ENCODE data around the gene ADSS2. TPM values are rescaled to one million over a fixed set of nuclear protein-coding genes. Genes with fewer than 3 reads are reported as not detected.

Gene ADSS2
- total RNA-seq, 4 donors from 2014 or later = 23.4 to 46.1 (median 32.5) TPM

DNA sequence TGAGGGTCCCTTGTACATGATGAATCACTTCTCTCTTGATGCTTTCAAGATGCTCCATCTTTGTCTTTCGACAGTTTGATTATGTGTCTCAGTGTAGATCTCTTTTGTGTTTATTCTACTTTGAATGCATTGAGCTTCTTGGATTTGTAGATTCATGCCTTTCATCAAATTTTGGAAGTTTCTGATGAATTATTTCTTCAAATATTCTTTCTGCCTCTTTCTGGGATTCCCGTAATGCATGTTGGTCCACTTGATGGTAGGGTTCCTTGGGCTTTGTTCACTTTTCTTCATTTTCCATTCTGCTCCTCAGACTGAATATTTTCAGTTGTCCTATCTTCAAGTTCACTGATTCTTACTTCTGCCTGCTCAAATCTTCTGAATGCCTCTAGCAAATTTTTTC is 50.7 kb downstream of the ADSS2 start:
- TF ChIP-seq, protein P1, sequence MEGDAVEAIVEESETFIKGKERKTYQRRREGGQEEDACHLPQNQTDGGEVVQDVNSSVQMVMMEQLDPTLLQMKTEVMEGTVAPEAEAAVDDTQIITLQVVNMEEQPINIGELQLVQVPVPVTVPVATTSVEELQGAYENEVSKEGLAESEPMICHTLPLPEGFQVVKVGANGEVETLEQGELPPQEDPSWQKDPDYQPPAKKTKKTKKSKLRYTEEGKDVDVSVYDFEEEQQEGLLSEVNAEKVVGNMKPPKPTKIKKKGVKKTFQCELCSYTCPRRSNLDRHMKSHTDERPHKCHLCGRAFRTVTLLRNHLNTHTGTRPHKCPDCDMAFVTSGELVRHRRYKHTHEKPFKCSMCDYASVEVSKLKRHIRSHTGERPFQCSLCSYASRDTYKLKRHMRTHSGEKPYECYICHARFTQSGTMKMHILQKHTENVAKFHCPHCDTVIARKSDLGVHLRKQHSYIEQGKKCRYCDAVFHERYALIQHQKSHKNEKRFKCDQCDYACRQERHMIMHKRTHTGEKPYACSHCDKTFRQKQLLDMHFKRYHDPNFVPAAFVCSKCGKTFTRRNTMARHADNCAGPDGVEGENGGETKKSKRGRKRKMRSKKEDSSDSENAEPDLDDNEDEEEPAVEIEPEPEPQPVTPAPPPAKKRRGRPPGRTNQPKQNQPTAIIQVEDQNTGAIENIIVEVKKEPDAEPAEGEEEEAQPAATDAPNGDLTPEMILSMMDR (IDR thresholded peaks at IDR 0.05) = no peak
- peaks cover 0 to 38% (median 10%) of the 10 kb centered on the region in 4 donors for H3K9me3 ChIP-seq
- H3K4me1 ChIP-seq = no peaks in the 10 kb centered on the region
- H3K27ac ChIP-seq = no peak overlapping the region
- no peak for DNase-seq (ENCODE audit: low spot score in 2 of 2)
- H3K36me3 ChIP-seq = peaks cover 0 to 52% (median 4%) of the 10 kb centered on the region in 3 donors
- WGBS, 2 donors = 95 to 98% methylated on average over 2 of the region's 2 CpGs
- no peak overlapping the region for H3K4me3 ChIP-seq
- H3K27me3 ChIP-seq = no peaks in the 10 kb centered on the region

DNA sequence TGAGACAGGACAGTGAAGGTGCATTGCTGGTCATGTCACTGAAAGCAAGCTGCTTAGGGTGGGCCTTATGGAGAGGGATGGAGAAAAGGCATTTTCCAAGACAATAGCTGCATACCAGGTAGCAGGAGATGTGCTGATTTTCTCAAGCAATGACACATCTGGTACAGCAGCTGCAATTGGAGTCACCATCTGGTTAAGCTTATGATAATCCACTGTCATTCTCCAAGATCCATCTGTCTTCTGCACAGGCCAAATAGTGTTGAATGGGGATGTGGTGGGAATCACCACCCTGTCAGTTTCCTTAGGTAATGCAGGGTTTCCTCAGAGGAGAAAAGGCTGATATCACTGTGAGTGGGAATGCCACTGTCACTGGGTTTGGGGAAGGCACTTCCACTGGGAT is 54.6 kb downstream of the ADSS2 start:
- H3K27ac ChIP-seq = no peak overlapping the region
- peaks cover 0 to 21% (median 10%) of the 10 kb centered on the region in 4 donors for H3K9me3 ChIP-seq
- no peak for DNase-seq (ENCODE audit: low spot score in 2 of 2)
- no peak overlapping the region for H3K4me3 ChIP-seq
- no peaks in the 10 kb centered on the region for H3K27me3 ChIP-seq
- no peaks in the 10 kb centered on the region for H3K4me1 ChIP-seq
- no peak for TF ChIP-seq EP300 (IDR thresholded peaks at IDR 0.05)
- no peak for TF ChIP-seq POLR2A (IDR thresholded peaks at IDR 0.05)
- TF ChIP-seq, protein P1 (IDR thresholded peaks at IDR 0.05) = no peak
- peaks cover 0 to 20% (median 0%) of the 10 kb centered on the region in 3 donors for H3K36me3 ChIP-seq

DNA sequence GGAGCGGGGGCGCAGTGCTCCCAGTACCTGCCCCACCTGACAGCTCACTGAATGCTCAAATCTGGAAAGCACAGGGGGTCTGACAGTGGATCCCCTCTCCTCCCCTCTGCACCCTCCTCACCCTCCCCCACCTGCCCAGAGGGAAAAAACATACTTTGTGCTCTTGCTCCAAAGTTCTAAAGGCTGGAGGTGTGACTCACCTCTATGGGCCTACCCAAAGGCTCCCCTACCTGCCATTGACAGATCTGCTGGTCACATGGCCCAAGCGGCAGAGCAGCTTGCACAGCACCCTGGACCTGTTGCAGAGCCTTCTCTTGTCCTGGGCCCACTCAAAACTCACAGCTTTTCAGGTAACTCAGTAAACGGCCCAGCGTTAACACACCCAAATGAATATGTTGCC is 55.7 kb downstream of the ADSS2 start:
- no peak overlapping the region for H3K27ac ChIP-seq
- H3K4me3 ChIP-seq = no peak overlapping the region
- H3K27me3 ChIP-seq = no peaks in the 10 kb centered on the region
- DNase-seq (ENCODE audit: low spot score in 2 of 2) = no peak
- 70 to 90% methylated on average over 5 of the region's 5 CpGs for WGBS, 2 donors
- TF ChIP-seq, protein P1 (IDR thresholded peaks at IDR 0.05) = no peak
- TF ChIP-seq EP300 (IDR thresholded peaks at IDR 0.05) (no peak), POLR2A (IDR thresholded peaks at IDR 0.05) (no peak)
- H3K4me1 ChIP-seq = no peaks in the 10 kb centered on the region
- H3K9me3 ChIP-seq = peaks cover 0 to 10% (median 5%) of the 10 kb centered on the region in 4 donors
- H3K36me3 ChIP-seq = peaks cover 0 to 8% (median 0%) of the 10 kb centered on the region in 3 donors

DNA sequence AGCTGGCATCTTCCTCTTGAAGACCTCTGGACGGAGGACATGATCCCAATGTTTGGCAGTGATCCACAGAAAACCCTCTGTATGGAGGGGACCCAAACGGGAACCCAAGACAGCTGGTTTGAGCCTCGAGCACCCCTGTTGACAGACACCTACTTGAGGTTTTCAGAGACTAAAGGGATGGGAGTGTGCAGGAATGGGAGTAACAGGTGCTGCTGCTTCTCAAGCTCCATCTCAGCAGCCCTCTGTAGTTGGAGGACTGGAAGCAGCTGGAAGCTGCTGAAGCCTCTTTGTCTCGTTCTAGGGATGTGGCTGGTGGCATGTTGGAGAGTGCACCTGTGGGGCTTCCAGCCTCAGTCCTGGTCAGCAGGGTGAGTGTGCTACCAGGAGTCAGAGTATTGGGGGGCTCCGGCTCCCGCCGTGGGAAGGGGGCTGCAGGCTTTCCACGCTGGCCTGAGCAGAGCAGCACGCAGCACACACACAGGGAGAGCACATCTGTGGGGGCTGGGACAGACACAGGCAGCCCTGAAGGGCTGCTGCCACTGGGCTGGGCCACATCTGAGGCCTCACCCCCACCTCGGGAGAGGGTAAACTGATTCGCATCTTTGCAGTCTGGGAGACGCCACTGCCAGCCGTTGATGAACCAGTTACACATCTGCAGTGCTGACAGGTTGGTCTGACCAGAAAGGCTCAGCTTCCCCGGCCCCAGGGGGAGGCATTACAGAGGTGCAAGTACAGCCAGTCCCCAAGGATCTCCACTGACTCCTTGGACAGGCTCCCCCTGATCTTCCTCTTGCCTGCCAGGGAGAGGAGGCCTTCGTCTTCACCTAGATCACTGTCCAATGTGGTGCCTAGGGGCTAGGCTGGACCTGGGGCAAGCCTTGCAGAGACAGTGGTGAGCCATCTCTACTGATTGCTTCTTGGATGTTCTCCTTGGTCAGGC is 56.6 kb downstream of the ADSS2 start:
- Histone ChIP-seq H3K4me3 (no peak overlapping the region), H3K27ac (no peak overlapping the region), H3K36me3 (peaks cover 0 to 6% (median 0%) of the 10 kb centered on the region in 3 donors), H3K9me3 (peaks cover 0 to 6% (median under 1%) of the 10 kb centered on the region in 4 donors), H3K27me3 (no peaks in the 10 kb centered on the region), H3K4me1 (no peaks in the 10 kb centered on the region)
- TF ChIP-seq POLR2A (IDR thresholded peaks at IDR 0.05) = no peak
- no peak for DNase-seq (ENCODE audit: low spot score in 2 of 2)
- 83 to 86% methylated on average over 9 to 15 of the region's 15 CpGs for WGBS, 2 donors

DNA sequence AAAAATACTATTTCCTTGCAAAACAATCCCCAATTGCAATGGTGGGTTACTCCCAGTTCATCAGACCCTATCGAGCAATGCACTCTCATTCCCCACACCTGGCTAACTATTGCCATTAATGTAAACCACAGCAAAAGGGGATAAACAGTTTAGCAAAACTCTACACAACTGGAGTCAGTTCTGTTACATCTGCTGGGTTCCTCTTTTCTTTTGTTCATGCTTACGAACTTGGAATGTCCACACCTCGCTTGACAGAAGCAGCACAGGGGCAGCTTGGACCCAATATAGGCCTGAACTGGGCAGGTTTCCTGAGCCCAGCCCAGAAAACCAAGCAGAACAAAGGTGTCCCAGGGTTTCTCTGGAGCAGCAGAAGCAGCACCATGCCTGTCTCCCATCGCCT is 57.4 kb downstream of the ADSS2 start:
- no peak overlapping the region for H3K27ac ChIP-seq
- 66 to 82% methylated on average over 4 of the region's 4 CpGs for WGBS, 2 donors
- DNase-seq (ENCODE audit: low spot score in 2 of 2) = no peak
- H3K27me3 ChIP-seq = no peaks in the 10 kb centered on the region
- no peaks in the 10 kb centered on the region for H3K4me1 ChIP-seq
- no peak for TF ChIP-seq POLR2A (IDR thresholded peaks at IDR 0.05)
- TF ChIP-seq, protein P1 (IDR thresholded peaks at IDR 0.05) = no peak
- no peak for TF ChIP-seq EP300 (IDR thresholded peaks at IDR 0.05)
- H3K9me3 ChIP-seq = peaks cover 0 to under 1% (median 0%) of the 10 kb centered on the region in 4 donors
- peaks cover 0 to 6% (median 0%) of the 10 kb centered on the region in 3 donors for H3K36me3 ChIP-seq
- H3K4me3 ChIP-seq = no peak overlapping the region

Measured in tibial nerve (tissue), 4 donors.